Retinal pigment epithelial cell (primary cell): Measurements from ENCODE around the gene TPD52L1.

Source experiments
- DNase-seq: peaks from one replicate; pipeline ENCODE4 v3.0.0-alpha.2; 2010; ENCODE audit warnings: low read depth
- H3K4me3 ChIP-seq: 2 replicates; pipeline ENCODE4 v1.5.1; 2011; ENCODE audit warnings: mild to moderate bottlenecking, low read length, control low read depth, moderate library complexity
- TF ChIP-seq, protein P1 (sequence below): conservative IDR thresholded peaks from 2 replicates; pipeline ENCODE4 v1.5.1; 2011; ENCODE audit warnings: low read depth, low read length, control low read depth, inconsistent platforms

TPD52L1 gene

DNA sequence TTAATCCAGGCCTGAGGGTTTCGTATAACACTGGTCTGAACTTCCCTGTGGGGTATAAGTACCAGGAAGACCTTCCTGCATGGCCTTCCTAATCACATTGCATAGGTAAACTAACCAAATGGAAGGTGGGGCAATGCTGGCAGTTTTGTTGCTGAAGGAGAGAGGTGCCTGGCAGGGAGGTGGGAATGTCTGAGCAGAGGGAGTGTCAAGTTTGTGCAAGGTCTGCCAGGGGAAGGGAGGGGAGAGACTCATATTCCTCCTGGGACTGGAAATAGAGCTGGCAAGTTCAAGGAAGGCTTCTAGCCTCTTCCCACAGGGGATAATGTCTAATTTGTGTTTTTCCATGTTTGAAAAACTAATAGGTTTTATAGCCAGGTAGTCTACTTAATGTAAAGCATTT lies 77.6 kb downstream of the TPD52L1 start:
- H3K4me3 ChIP-seq, result no peak overlapping the region
- TF ChIP-seq, protein P1, sequence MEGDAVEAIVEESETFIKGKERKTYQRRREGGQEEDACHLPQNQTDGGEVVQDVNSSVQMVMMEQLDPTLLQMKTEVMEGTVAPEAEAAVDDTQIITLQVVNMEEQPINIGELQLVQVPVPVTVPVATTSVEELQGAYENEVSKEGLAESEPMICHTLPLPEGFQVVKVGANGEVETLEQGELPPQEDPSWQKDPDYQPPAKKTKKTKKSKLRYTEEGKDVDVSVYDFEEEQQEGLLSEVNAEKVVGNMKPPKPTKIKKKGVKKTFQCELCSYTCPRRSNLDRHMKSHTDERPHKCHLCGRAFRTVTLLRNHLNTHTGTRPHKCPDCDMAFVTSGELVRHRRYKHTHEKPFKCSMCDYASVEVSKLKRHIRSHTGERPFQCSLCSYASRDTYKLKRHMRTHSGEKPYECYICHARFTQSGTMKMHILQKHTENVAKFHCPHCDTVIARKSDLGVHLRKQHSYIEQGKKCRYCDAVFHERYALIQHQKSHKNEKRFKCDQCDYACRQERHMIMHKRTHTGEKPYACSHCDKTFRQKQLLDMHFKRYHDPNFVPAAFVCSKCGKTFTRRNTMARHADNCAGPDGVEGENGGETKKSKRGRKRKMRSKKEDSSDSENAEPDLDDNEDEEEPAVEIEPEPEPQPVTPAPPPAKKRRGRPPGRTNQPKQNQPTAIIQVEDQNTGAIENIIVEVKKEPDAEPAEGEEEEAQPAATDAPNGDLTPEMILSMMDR, result no peak
- no peak for DNase-seq

DNA sequence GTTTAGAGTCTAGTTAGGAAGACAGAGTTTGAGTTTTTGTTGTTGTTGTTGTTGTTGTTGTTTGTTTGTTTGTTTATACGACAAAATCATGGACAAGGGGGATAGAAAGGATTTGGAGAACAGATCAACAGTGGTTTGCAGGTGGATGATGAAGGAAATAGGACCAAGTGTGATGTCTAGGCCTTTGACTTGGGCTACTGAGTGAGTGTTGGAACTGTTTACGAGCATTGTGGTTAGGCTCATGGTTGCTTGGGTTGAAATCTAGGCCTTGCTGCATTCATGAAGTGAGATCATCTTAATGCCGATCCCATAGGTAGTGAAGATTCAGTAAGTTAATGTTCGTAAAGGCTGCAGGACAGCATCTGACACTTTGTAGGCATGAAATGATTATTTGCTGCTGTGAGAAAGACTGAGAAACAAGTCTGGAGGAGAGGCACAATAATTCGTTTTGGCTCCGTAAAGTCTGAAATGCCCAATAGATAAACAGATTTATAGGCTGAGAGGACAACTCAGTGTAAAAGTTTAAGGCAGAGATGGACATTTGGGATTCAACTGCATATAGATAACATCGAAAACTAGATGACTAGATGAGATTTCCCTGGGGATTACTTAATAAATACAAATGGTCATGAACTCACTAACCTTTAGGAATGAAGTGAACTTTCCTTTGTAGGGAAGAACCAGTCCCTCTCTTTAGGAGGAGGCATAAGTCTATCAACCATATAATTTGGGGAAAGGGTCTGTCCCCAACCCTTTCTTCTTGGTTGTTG lies 78.2 kb downstream of the TPD52L1 start:
- TF ChIP-seq, protein P1, result no peak
- DNase-seq, result no peak
- no peak overlapping the region for H3K4me3 ChIP-seq

DNA sequence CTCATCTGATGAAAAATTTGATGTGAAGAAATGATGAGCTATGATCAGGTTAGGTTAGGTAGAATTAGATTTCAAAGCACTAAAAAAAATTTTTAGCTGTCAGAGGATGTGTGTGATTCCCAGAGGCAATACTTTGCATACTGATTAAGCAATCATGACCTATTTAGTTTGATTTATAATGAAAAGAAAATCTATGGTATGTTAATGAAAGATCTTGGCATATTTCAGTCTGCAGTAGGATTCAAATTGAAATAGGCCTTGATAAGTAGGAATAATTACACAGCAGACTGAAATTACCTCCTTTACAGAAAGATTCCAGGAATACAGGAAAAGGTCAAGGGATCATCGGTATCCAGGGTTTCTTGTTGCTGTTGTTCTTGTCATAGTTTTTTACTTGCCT lies 78.9 kb downstream of the TPD52L1 start:
- TF ChIP-seq, protein P1, result no peak
- no peak for DNase-seq
- no peak overlapping the region for H3K4me3 ChIP-seq

DNA sequence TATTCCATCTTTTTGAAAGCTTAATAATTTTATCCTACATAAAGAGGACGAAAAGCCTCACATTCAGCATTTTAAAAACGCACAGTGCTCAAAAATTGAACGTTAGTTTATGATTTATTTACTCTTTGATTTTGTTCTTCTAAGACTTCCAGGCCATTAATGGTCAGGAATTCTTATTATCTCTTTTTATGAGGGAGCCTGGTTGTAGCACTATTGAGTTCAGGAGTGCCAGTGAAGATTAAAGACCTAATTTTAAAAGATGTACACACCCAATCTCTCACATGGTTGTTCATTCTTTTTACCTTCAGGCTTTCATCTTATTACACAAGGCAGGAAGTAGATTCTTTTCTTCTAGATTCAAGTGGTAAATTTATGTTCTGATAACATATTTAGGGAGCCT lies 79.6 kb downstream of the TPD52L1 start:
- TF ChIP-seq, protein P1, result no peak
- DNase-seq, result no peak
- H3K4me3 ChIP-seq, result no peak overlapping the region

DNA sequence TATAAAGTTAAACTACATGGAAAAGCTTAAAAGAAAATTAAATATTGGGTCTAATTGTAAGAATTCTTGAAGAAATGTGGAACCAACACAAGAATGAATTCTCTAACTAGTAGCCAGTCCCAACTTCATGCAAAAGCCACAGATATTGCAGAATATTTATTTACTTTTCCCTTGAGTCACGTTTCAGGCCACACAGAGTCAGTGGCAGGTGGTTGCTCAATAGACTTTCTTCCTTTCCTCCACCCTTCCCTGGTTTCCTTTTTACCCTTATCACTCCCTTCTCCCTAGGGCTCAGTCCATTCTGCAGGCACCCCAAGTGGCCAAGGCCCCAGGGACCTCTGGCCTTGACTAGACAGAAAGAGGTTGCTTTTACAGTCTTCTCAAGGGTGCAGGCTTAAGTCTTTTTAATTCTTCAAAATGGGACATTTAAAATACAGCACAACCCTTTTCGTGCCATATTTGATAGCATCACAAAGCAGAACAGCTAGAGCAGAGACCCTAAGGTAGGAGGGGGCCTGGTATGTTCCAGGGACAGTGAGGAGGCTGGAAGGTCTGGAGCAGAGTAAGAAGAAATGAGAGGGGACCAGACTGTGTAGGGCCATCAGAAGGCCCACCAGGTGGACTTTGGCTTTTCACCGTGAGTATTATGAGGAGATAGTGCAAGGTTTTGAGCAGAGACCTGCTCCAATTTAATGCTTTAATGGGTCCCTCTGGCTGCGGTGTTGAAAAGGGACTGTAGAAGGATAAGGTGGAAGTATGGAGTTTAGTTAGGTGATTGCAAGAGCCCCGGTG lies 83.2 kb downstream of the TPD52L1 start:
- no peak for DNase-seq
- TF ChIP-seq, protein P1, result no peak
- no peak overlapping the region for H3K4me3 ChIP-seq

DNA sequence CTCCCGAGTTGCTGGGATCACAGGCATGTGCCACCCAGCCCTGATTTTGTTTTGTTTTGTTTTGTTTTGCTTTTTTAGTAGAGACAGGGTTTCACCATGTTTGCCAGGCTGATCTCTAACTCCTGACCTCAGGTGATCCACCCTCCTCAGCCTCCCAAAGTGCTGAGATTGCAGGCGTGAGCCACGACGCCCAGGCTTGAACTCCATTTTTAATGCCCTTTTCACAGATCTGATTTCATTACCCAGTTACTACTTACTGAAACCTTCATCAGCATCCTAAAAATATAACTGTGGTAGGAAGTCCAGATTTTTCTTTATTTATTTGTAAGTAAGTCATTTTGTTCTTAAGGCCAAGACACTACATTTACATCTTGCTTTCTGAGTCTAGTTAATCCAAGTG lies 84.2 kb downstream of the TPD52L1 start:
- no peak for DNase-seq
- TF ChIP-seq, protein P1, result no peak
- no peak overlapping the region for H3K4me3 ChIP-seq
